ENCODE data around the gene SCNN1B.

DNA sequence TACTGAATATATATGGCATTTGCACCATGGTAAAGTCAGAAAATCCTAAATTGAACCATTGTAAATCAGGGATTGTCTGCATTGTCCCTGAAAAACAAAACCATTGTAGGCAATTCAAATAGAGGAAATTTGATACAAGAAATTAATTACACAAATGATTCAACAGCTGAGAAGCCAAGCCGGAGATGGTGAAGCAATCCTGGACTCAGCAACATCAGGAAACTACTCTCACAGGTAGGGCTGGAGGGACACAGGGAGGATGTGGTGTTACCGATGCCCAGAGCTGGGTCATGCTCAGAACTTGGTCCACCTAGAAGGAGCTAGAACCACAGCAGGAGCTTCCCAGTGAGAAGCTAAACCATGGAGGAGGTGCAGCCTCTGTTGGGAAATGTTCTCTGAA lies 18.5 kb upstream of the SCNN1B start:
- TF ChIP-seq, protein P1, sequence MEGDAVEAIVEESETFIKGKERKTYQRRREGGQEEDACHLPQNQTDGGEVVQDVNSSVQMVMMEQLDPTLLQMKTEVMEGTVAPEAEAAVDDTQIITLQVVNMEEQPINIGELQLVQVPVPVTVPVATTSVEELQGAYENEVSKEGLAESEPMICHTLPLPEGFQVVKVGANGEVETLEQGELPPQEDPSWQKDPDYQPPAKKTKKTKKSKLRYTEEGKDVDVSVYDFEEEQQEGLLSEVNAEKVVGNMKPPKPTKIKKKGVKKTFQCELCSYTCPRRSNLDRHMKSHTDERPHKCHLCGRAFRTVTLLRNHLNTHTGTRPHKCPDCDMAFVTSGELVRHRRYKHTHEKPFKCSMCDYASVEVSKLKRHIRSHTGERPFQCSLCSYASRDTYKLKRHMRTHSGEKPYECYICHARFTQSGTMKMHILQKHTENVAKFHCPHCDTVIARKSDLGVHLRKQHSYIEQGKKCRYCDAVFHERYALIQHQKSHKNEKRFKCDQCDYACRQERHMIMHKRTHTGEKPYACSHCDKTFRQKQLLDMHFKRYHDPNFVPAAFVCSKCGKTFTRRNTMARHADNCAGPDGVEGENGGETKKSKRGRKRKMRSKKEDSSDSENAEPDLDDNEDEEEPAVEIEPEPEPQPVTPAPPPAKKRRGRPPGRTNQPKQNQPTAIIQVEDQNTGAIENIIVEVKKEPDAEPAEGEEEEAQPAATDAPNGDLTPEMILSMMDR (IDR thresholded peaks at IDR 0.05): no peak
- no peak for TF ChIP-seq POLR2A (IDR thresholded peaks at IDR 0.05)
- TF ChIP-seq POLR2AphosphoS5 (IDR thresholded peaks at IDR 0.05): no peak
- no peak for TF ChIP-seq EP300 (IDR thresholded peaks at IDR 0.05; ENCODE audit: low read depth)
